ENCODE results near the gene PLEKHA6.

- TF ChIP-seq PATZ1 (CRISPR knock-in tag; IDR thresholded peaks at IDR 0.05; ENCODE audit: borderline replicate concordance): no peak
- TF ChIP-seq ARNTL (CRISPR knock-in tag; IDR thresholded peaks at IDR 0.05; ENCODE audit: borderline replicate concordance, low read depth): no peak
- TF ChIP-seq ZFP30 (CRISPR knock-in tag; IDR thresholded peaks at IDR 0.05): no peak
- TF ChIP-seq, protein P1, sequence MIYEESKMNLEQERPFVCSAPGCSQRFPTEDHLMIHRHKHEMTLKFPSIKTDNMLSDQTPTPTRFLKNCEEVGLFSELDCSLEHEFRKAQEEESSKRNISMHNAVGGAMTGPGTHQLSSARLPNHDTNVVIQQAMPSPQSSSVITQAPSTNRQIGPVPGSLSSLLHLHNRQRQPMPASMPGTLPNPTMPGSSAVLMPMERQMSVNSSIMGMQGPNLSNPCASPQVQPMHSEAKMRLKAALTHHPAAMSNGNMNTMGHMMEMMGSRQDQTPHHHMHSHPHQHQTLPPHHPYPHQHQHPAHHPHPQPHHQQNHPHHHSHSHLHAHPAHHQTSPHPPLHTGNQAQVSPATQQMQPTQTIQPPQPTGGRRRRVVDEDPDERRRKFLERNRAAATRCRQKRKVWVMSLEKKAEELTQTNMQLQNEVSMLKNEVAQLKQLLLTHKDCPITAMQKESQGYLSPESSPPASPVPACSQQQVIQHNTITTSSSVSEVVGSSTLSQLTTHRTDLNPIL (CRISPR knock-in tag; IDR thresholded peaks at IDR 0.05; ENCODE audit: low read depth): no peak
- no peak for TF ChIP-seq ZFP3 (CRISPR knock-in tag; IDR thresholded peaks at IDR 0.05)
- TF ChIP-seq RARB (CRISPR knock-in tag; IDR thresholded peaks at IDR 0.05): no peak
- no peak for TF ChIP-seq ZNF8 (CRISPR knock-in tag; IDR thresholded peaks at IDR 0.05)
- no peak for TF ChIP-seq TCF4 (CRISPR knock-in tag; IDR thresholded peaks at IDR 0.05; ENCODE audit: borderline replicate concordance)
- no peak for TF ChIP-seq CSDC2 (CRISPR knock-in tag; IDR thresholded peaks at IDR 0.05)
- TF ChIP-seq, protein P2, sequence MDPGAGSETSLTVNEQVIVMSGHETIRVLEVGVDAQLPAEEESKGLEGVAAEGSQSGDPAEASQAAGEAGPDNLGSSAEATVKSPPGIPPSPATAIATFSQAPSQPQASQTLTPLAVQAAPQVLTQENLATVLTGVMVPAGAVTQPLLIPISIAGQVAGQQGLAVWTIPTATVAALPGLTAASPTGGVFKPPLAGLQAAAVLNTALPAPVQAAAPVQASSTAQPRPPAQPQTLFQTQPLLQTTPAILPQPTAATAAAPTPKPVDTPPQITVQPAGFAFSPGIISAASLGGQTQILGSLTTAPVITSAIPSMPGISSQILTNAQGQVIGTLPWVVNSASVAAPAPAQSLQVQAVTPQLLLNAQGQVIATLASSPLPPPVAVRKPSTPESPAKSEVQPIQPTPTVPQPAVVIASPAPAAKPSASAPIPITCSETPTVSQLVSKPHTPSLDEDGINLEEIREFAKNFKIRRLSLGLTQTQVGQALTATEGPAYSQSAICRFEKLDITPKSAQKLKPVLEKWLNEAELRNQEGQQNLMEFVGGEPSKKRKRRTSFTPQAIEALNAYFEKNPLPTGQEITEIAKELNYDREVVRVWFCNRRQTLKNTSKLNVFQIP (CRISPR knock-in tag; IDR thresholded peaks at IDR 0.05; ENCODE audit: borderline replicate concordance, low read depth): no peak
- no peak for TF ChIP-seq ZNF70 (CRISPR knock-in tag; IDR thresholded peaks at IDR 0.05)
- TF ChIP-seq, protein P3, sequence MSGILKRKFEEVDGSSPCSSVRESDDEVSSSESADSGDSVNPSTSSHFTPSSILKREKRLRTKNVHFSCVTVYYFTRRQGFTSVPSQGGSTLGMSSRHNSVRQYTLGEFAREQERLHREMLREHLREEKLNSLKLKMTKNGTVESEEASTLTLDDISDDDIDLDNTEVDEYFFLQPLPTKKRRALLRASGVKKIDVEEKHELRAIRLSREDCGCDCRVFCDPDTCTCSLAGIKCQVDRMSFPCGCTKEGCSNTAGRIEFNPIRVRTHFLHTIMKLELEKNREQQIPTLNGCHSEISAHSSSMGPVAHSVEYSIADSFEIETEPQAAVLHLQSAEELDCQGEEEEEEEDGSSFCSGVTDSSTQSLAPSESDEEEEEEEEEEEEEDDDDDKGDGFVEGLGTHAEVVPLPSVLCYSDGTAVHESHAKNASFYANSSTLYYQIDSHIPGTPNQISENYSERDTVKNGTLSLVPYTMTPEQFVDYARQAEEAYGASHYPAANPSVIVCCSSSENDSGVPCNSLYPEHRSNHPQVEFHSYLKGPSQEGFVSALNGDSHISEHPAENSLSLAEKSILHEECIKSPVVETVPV (CRISPR knock-in tag; IDR thresholded peaks at IDR 0.05): no peak
- no peak for TF ChIP-seq TOX (CRISPR knock-in tag; IDR thresholded peaks at IDR 0.05; ENCODE audit: borderline replicate concordance)
These were observed 145.8 kb downstream of the PLEKHA6 start, which contains the start of gene GOLT1A for GRCh38 chr1:204213668-204214662.
